AG04450 (cell line): Measurements from ENCODE around the gene SLC35F1. TPM values are rescaled to one million over a fixed set of nuclear protein-coding genes. Genes with fewer than 3 reads are reported as not detected.

Source experiments
- CTCF ChIA-PET: fragments of 300-600, 350-600 bp; formaldehyde crosslinking; extraction: SDS; loops from one replicate; lab custom pipeline; 2022; ENCODE audit warnings: antibody characterized with exemption, inconsistent platforms; lab: Charles Lee
- POLR2A ChIA-PET: fragments of 350-600 bp; formaldehyde crosslinking; extraction: SDS; loops from one replicate; lab custom pipeline; 2021; ENCODE audit warnings: antibody characterized with exemption, inconsistent platforms; lab: Yijun Ruan, JAX
- DNase-seq: peaks from one replicate; pipeline ENCODE4 v3.0.0-alpha.2; 2011; ENCODE audit warnings: low read depth, low spot score
- H3K27ac ChIP-seq: one replicate; pipeline ENCODE4 v1.5.1; 2012; ENCODE audit warnings: low read depth, low read length, control low read depth
- H3K27me3 ChIP-seq: one replicate; pipeline ENCODE4 v1.6.0; 2012; ENCODE audit warnings: low read length; ENCODE audit not compliant: control insufficient read depth, insufficient read depth
- H3K4me3 ChIP-seq: 2 replicates; pipeline ENCODE4 v1.5.1; 2011; ENCODE audit warnings: mild to moderate bottlenecking, low read depth, low read length, control low read depth
- H3K9me3 ChIP-seq: 2 replicates; pipeline ENCODE4 v1.5.1; 2012; ENCODE audit warnings: low read length; ENCODE audit not compliant: control insufficient read depth, insufficient read depth
- CTCF ChIP-seq: IDR thresholded peaks from 2 replicates; pipeline ENCODE4 v1.5.1; 2011; ENCODE audit warnings: low read depth, low read length, control low read depth, inconsistent platforms
- polyA plus RNA-seq: library from polyadenylated mRNA; depleted of rRNA; stranded (reverse); fragments of >200 nt; gene quantifications from 2 replicates; pipeline ENCODE4 v1.2.3, GENCODE V29; 2011

The SLC35F1 gene
- polyA plus RNA-seq, 1 experiment, result 0.14 TPM

GRCh38 chr6:117880824-117881223 lies 26.2 kb upstream of the SLC35F1 start:
- no peak for DNase-seq
- no peaks in the 10 kb centered on the region for H3K27me3 ChIP-seq
- no peak overlapping the region for H3K4me3 ChIP-seq
- H3K9me3 ChIP-seq, result no peaks in the 10 kb centered on the region
- ChIA-PET CTCF (no interaction called here), POLR2A (no interaction called here)
- no peak overlapping the region for H3K27ac ChIP-seq
- no peak for TF ChIP-seq CTCF

- no peak for TF ChIP-seq CTCF
- H3K4me3 ChIP-seq, result no peak overlapping the region
- ChIA-PET POLR2A (no interaction called here), CTCF (no interaction called here)
- no peak for DNase-seq
- no peaks in the 10 kb centered on the region for H3K9me3 ChIP-seq
- no peaks in the 10 kb centered on the region for H3K27me3 ChIP-seq
- no peak overlapping the region for H3K27ac ChIP-seq
These were observed 16.9 kb upstream of the SLC35F1 start for GRCh38 chr6:117890172-117890571.

- CTCF ChIA-PET, result no interaction called here
- H3K27me3 ChIP-seq, result peaks cover 19% of the 10 kb centered on the region
These were observed 532 bp upstream of the SLC35F1 start for GRCh38 chr6:117906507-117906957.

GRCh38 chr6:117907601-117908245 lies 659 bp downstream of the SLC35F1 start:
- no peak for DNase-seq
- POLR2A ChIA-PET, result no interaction called here
- Histone ChIP-seq H3K4me3 (peak overlapping the region; percentile 20; the same call in 1 of the 2 replicates), H3K27me3 (peaks cover 19% of the 10 kb centered on the region), H3K27ac (no peak overlapping the region), H3K9me3 (peaks cover 6% of the 10 kb centered on the region; the same call in 1 of the 2 replicates)
- CTCF ChIA-PET, result no interaction called here
- no peak for TF ChIP-seq CTCF

More at GRCh38 chr6:117906507-117906957, 532 bp upstream of the SLC35F1 start:
- Histone ChIP-seq H3K4me3 (peak overlapping the region; percentile 31; the same call in 1 of the 2 replicates), H3K9me3 (peaks cover 6% of the 10 kb centered on the region; the same call in 1 of the 2 replicates), H3K27ac (no peak overlapping the region)
- POLR2A ChIA-PET, result no interaction called here
- TF ChIP-seq CTCF, result no peak
- no peak for DNase-seq

- peaks cover 19% of the 10 kb centered on the region for H3K27me3 ChIP-seq
These were observed 1.4 kb downstream of the SLC35F1 start for GRCh38 chr6:117908246-117909068.

More at GRCh38 chr6:117908246-117909068, 1.4 kb downstream of the SLC35F1 start:
- peaks cover 6% of the 10 kb centered on the region; the same call in 1 of the 2 replicates for H3K9me3 ChIP-seq
- no peak overlapping the region for H3K27ac ChIP-seq
- H3K4me3 ChIP-seq, result no peak overlapping the region
- TF ChIP-seq CTCF, result no peak
- CTCF ChIA-PET, result no interaction called here
- DNase-seq, result no peak
- POLR2A ChIA-PET, result no interaction called here
